ENCODE results near the gene PLAGL1.
"Not testable (repeated sequence)": the region's sequence is repeated elsewhere in the genome, so short reads cannot be mapped to it uniquely, and the experiment has no call there.

The PLAGL1 gene

GRCh38 chr6:143936778-143937667 is 71.0 kb downstream of the PLAGL1 start:
- DNase-seq, result no peak

GRCh38 chr6:143936347-143936746 is 71.7 kb downstream of the PLAGL1 start:
- no peak for DNase-seq

DNA sequence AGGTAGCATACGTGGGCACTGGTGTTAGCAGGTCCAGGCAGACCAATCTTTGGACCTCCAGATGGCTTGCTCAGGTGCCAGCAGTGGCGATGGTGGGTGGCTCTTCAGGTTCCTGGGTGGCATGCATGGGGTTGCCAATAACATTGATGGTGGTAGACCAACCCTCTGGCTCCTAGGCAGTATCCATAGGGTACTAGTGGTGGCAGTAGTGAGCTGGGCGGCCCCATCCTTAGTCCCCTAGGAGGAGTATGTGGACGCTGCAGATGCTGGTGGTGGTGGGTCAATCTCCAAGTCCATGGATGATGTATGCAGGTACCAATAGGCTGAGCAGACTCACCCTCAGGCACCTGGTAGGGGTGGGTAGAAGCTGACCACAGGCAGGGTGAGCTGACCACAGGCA is 73.2 kb downstream of the PLAGL1 start:
- no peak for DNase-seq

- DNase-seq, result no peak
Observed at GRCh38 chr6:143934331-143934730, 73.7 kb downstream of the PLAGL1 start.

DNA sequence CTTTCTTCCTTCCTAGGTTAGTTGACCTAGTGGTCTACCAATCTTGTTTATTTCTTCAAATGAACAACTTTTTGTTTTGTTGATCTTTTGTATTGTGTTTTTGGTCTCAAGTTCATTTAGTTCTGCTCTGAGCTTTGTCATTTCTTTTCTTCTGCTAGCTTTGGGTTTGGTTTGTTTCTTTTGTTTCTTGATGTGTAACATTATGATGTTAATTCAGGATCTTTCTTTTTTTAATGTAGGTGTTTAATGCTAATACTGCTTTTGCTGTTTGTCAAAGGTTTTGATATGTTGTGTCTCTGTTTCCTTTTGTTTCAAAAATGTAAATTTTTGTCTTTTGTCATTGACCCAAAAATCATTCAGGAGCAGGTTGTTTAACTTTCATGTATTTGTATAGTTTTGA is 78.1 kb downstream of the PLAGL1 start:
- DNase-seq, result no peak

GRCh38 chr6:143928853-143929252 is 79.2 kb downstream of the PLAGL1 start:
- no peak for DNase-seq

GRCh38 chr6:143917026-143917425 is 91.0 kb downstream of the PLAGL1 start:
- not testable (repeated sequence) for DNase-seq

DNA sequence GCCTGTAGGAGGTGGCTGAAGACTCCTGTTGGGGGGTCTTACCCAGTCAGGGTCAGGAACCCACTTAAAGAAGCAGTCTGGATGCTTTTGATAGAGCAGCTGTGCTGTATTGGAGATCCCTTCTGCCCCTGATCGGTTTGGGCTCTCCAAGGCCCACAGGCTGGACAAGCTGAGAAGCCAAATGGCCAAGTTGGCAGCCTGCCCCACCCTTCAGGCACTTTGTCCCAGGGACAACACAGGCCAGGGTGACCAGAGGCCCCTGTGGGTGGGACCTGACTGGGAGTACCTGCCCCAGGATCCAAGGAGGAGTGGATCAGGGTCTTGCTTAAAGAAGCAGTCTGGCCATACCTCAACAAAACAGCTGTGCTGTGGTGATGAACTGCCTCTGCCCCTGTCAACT is 95.4 kb downstream of the PLAGL1 start:
- DNase-seq, result no peak

- DNase-seq, result no peak
Observed at GRCh38 chr6:143911028-143911427, 97.0 kb downstream of the PLAGL1 start.

GRCh38 chr6:143902827-143903226 is 105.2 kb downstream of the PLAGL1 start:
- no peak for DNase-seq

DNA sequence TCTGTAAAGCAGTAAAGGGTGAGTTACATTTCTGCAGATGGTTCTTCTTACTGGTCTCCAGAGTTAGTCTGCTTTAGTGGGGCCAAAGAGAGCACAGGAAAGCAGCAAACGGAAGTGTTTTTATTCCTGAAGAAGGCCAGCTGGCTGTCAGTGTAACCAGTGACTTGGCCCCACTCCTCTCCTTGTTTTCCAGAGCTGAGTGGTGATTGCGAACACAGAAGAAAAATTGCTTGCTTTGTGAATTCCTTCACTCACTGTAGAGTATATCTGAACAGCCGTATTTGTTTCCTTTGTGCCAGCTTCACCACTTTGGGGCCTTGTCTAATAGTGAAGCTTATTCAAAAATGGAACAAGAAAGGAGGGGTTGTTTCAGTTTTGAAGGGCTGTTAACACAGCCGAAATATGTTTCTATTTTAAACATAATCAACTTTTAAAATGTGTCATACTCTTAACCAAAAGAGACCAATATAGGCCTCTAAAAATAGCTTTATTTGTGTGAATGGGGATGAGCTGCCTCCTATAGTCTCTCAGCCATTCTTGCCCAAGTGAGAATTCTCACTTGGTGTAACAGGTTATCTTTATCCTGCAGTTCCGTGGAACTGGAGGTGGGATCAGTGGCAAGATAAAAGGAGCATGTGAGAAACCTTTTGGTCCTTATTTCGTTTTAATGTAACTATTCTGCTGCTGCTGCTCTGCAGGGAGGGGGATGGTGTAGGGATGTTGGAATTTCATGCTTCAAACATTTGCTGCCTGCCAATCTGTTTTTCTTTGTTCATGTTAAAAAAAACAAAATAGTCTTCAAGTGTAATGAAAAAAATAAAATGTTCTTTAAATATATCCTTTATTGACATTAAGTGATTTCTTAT is 105.9 kb downstream of the PLAGL1 start:
- no peak for DNase-seq

GRCh38 chr6:143900358-143900757 is 107.7 kb downstream of the PLAGL1 start:
- no peak for DNase-seq

DNA sequence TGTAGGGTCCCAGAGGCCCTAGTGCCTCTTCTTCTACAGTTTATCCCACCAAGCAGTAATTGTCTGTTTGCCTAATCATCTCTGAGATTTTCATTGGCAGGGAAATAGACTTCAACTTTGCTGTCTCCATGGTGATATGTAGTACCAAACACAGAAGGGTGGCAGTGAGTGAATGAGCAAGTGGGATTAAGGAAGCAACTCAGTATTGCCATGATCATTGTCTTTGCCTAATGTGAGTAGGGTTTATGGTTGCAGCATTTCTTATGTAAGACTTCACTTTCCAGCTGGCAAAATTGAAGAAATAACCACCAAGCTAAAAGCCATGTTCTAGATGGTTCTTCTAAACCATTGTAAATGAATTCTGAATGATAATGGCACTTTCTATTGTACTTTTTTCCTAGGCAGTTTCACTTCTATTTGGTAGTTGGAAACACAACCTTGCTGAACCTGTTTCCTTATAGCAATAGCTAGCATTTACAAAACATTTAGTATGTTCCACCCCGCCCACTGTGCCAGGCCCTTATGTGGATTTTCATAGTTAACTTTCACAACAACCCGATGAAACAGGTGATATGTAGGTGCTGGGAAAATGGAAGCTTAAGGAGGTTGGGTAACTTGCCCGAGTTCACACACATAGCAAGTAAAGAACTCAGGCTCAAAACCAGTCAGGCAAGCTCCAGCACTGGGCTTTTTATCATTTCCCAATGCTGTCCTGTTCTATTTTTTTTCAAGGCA is 111.8 kb downstream of the PLAGL1 start:
- DNase-seq, result no peak

- no peak for DNase-seq
Observed at GRCh38 chr6:143894655-143895054, 113.4 kb downstream of the PLAGL1 start.

All from central memory CD4-positive, alpha-beta T cell (primary cell).